COR-L47 (cell line): ENCODE measurements around the gene C1QTNF6.

Experiments
- DNase-seq: peaks from one replicate; lab custom pipeline; 2025; lab: John Stamatoyannopoulos, UW

The C1QTNF6 gene

DNA sequence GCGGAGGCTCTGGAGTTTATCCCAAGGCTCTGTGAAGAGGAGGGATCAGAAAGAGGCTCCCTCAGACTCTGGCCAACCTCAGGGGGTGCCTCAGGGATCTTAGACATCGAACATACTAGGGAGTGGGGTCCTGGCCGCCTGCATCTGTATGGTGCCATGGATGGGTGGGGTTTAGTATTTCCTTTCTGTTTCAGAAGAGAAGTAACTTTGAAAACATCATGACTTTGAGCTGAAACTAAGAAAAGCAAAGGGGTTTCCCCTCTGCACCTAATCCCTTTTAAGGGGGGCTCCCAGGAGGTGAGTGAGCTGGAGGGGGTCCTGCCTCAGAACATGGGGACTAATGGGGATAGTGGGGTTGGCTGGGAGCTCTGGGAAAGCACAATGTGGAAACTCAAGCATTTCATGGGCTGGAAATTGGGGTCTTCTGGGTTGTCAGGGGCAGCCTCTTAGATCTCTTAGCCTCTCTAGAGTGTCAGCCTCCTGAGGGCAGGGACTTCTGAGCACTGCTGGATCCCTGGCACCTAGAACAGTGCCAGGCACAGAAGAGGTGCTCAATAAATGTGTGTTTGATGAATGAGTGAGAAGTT lies 36.0 kb upstream of the C1QTNF6 start:
- no peak for DNase-seq

- DNase-seq, result no peak
Observed at GRCh38 chr22:37222440-37222971, 34.5 kb upstream of the C1QTNF6 start.

DNA sequence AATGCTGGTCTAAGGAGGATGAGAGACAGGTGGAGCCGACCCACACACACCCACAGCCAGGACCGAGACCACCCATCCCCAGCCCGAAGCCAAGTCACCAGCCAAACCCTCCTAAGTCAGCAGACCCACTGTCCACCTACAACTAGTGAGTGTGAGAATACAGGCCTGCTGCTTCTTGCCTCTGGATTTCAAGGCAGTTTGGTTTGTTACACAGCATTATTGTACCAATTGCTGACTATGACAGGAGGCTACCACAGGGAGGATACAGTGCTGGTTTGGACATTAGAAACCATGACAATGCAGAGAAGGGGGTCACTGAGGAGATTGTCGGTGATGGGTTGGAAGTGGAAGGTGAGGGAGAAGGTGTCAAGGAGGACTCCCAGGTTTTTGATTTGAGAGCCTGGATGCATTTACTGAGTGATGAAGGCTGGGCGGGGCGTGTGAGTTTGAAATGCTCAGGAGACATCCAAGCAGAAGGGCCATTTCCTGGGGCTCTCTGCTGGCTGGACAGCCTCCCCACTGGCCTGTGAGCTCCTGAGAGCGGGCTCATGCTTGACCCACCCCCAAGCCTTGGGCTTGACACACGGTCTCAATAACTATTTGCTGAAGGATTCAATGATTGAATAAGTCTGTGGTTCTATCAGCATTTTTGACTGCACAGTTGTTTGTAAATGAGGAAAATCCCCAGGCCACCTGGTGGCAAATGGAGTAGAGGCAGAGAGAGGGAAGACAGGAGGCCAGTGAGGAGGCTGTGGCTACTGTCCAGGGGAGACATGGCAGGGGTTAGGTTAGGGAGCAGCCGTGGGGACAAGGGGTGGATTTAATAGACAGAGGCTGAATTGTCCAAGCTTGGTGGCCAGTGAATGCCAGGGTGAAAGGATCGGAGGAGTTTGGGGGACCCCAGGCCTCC lies 33.6 kb upstream of the C1QTNF6 start:
- DNase-seq, result no peak

DNA sequence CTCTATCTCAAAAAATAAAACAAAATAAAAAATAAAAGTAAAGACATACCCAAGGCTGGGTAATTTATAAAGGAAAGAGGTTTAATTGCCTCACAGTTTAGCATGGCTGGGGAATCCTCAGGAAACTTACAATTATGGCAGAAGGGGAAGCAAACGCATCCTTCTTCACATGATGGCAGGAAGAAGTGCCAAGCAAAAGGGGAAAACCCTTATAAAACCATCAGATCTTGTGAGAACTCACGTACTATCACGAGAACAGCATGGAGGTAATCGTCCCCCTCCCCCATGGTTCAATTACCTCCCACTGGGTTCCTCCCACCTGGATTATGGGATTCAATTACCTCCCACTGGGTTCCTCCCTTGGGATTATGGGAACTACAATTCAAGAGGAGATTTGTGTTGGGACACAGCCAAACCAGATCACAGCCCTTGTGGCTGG lies 32.5 kb upstream of the C1QTNF6 start:
- no peak for DNase-seq

DNA sequence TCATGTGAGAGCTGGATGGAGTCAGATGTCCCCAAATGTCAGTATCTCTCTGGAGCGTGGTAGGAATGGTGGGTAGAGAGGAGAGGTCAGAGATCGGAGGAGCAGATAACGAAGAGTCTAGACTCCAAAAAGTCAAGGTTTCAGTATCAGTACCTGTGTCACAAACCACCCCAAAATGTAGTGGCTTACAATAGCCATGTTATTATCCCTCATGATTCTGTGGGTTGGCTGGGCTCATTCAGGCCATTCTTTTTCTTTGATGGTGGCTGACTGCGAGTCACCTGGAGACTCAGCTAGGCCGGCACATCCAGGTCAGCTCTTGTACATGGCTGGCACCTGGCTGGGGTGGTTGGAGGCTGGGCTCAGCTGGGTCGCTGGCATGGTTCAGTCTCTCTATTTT lies 31.5 kb upstream of the C1QTNF6 start:
- no peak for DNase-seq

GRCh38 chr22:37218771-37219411 lies 30.8 kb upstream of the C1QTNF6 start:
- DNase-seq, result no peak

- no peak for DNase-seq
Observed at GRCh38 chr22:37218399-37218770, 30.3 kb upstream of the C1QTNF6 start.

DNA sequence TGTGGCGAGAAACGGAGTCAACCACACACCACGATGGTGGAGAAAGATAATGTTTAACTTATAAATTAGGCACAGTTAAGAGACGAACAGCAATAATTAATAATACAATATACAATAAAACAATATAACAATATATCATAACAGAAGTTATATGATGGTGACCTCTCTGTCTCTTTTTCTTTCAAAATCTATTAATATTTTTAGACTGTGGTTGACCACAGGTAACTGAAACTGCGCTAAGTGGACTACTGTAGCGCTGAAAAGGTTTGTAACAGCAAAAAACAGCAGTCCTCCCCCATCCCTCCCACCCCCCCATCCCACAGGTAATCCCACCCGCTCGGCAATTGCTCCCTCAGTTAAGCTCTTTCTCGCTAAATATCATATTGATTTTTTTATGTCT lies 27.8 kb upstream of the C1QTNF6 start:
- DNase-seq, result no peak

DNA sequence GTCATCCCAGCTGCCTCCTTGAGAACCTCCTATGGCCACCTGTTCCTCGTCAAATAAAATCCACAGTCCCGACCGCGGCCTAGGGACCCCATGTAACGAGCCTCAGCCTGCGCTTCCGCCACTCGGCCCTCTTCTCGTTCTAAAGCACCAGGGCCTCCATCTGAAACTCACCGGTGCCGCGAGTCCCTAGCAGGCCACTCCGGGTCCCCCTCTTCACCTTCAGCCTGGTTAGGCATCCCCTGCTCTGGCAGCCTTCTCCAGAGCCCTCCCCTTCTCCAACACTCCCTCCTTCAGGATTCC lies 26.6 kb upstream of the C1QTNF6 start:
- DNase-seq, result no peak

- no peak for DNase-seq
Observed at GRCh38 chr22:37213941-37214730, 26.1 kb upstream of the C1QTNF6 start.

- DNase-seq, result no peak
Observed at GRCh38 chr22:37213218-37213855, 25.3 kb upstream of the C1QTNF6 start.

DNA sequence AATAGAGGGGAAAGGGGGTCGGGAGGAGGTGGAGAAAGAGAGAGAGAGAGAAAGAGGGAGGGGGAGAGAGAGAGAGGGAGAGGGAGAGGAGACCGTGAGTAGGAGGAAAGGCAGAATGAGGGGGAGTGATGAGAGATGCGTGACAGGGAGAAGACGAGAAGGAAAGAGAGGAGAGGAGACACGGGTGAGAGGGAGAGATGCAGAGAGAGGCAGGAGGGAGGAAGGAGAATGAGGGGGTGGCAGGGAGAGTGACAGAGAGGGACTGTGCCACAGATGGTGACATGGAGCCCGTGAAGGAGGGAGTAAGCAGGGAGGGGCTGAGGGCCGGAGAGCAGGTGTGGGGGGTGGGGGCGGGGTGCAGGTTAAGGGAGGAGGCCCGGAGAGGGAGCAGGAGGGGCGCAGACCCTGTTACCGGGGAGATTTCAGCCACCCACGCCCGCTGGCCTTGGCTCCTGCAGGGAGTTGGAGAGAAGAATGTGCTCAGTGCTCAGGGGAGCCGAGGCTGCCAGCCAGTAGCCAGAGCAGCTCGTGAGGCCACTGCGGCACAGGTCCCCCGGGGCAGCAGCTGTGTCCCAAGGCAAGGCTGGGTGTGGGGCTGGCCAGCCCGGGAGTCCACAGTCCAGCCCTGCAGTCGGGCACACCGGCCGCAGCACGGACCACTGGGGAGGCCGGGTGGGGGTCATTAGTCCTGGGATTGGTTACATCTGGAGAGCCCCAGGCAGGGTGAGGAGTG lies 24.3 kb upstream of the C1QTNF6 start, which contains the start of gene SSTR3:
TSS of gene SSTR3 (minus strand) at position 304 of the 733 bp plus-strand sequence. CDS start 4,674 bp downstream, outside the sequence.
- DNase-seq, result no peak

GRCh38 chr22:37211866-37212173 lies 23.8 kb upstream of the C1QTNF6 start:
- no peak for DNase-seq

DNA sequence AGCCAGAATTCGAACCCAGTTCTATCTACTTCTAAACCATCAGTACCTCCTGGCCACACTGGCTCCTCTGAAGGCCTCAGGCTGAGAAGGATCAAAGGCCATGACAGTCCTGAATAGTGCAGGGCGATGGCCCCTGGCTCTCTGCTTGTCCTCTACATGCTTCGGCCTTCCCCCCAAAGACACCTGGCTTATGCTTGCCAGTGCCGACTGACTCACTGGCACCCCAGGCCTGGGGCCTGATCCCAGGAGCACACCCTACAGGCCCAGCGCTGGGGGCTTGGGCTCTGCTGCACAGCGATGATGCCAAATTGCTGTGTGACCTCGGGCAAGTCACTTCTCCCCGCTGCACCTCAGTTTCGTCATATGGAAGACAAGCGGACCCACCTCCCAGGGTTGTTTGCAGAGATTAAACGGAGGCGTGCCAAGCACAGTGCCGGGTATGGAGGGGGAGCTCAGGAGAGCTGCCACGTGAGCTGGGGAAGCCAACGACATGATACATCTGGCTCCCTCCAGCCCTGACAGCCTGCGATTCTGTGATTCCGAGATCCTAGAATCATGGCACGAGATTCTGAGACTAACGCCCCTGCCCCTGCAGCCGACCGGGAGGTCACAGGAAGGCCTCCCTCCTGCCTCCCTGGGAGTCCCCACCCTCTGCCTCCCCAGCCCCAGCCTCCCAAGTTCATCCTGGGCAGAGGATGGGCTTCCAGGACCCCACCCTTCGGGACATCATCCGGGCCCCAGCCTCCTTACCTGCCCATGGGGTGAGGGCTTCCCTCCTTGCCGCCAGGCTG lies 23.2 kb upstream of the C1QTNF6 start:
- no peak for DNase-seq

- no peak for DNase-seq
Observed at GRCh38 chr22:37210041-37210803, 22.2 kb upstream of the C1QTNF6 start.

- no peak for DNase-seq
Observed at GRCh38 chr22:37209140-37209845, 21.2 kb upstream of the C1QTNF6 start.

DNA sequence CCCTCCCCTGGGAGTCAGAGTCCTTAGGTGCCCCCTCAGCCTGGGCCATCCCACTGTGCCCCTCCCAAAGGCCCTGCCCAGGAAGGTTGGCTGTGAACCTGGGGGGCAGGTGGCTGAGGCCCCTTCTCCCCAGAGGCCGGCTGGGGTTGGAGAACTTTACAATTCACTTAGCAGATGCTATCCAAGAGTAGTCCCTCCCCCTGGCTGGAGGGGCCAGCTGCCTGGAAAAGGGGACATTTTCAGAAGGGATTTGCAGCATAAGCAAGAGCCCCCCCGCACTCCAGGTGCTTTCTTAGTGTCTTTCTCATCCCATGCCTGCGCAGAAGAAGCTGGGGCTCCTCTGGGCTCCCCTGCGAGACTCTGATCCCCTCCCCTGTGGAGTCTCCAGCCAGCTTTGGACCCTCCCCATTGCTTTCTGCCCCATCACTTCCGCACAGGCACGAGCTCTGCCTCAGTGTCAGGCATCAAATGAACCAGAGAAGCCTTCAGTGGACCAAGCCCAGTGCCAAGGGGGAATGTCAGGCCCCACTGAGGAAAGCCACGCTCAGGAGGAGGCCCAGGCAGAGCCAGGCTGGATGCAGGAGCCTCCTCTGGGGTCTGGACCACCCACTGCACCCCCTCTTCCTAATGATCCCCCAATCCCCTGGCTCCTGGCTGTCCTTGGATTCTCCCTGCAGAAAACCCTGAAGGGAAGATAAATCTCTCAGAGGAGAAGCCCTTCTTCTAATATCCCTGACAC lies 20.5 kb upstream of the C1QTNF6 start:
- DNase-seq, result no peak

DNA sequence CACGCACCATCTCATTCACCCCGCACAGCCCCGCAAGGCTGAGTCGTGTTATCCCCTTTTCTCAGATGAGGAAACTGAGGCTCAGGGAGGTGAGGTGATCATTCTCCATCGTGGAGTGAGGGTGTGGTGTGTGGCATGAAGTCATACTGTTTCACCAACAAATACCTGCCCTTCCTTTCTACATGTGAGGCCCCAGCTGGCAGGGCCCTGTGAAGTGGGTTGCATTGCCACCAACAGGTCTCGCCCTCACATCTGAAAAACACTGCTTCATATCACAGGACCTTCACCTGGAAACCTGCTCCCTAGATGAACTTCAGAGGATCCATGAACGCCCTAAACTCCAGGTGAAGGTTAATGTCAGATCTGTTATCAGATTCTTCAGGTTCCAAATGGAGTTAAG lies 19.9 kb upstream of the C1QTNF6 start:
- DNase-seq, result no peak
